ENCODE results near the gene RAB41. TPM values are rescaled to one million over a fixed set of nuclear protein-coding genes. Genes with fewer than 3 reads are reported as not detected.
"Not testable (repeated sequence)": the region's sequence is repeated elsewhere in the genome, so short reads cannot be mapped to it uniquely, and the experiment has no call there.

Gene RAB41
- total RNA-seq: not detected

- Mint-ChIP-seq H3K27ac (no peak within 1 kb of the TSS), H3K27me3 (no peaks in the 10 kb centered on the region), H3K36me3 (peaks cover 12% of the 10 kb centered on the region), H3K4me1 (peaks cover 4% of the 10 kb centered on the region), H3K9me3 (ENCODE audit: low read depth) (no peaks in the 10 kb centered on the region), H3K4me3 (no peak within 1 kb of the TSS)
- no peak for ATAC-seq
- CTCF ChIA-PET: no interaction called here
- DNase-seq: no peak
Observed at GRCh38 chrX:70281951-70282350, at the start of gene RAB41. TSS of gene RAB41 (plus strand) at chrX:70282172. CDS start at chrX:70282218, 46 bp downstream.

GRCh38 chrX:70234355-70234754 is 47.6 kb upstream of the RAB41 start, which contains the start of gene AWAT1:
TSS of gene AWAT1 (plus strand) at chrX:70234655. CDS start at chrX:70234696, 41 bp downstream.
- H3K4me3 Mint-ChIP-seq: no peak within 1 kb of the TSS
- no peak within 1 kb of the TSS for H3K27ac Mint-ChIP-seq
- H3K27me3 Mint-ChIP-seq: peaks cover 2% of the 10 kb centered on the region
- ATAC-seq (no peak), DNase-seq (no peak)
- H3K4me1 Mint-ChIP-seq: peaks cover 11% of the 10 kb centered on the region
- CTCF ChIA-PET: no interaction called here
- H3K36me3 Mint-ChIP-seq: no peaks in the 10 kb centered on the region
- H3K9me3 Mint-ChIP-seq (ENCODE audit: low read depth): no peaks in the 10 kb centered on the region

GRCh38 chrX:70240751-70241150 is 41.2 kb upstream of the RAB41 start:
- Mint-ChIP-seq H3K27me3 (no peaks in the 10 kb centered on the region), H3K4me3 (no peak overlapping the region), H3K27ac (no peak overlapping the region), H3K9me3 (ENCODE audit: low read depth) (no peaks in the 10 kb centered on the region), H3K4me1 (peaks cover 5% of the 10 kb centered on the region), H3K36me3 (no peaks in the 10 kb centered on the region)
- ATAC-seq (no peak), DNase-seq (no peak)
- CTCF ChIA-PET: no interaction called here

GRCh38 chrX:70241501-70241900 is 40.5 kb upstream of the RAB41 start:
- CTCF ChIA-PET: no interaction called here
- no peaks in the 10 kb centered on the region for H3K36me3 Mint-ChIP-seq
- ATAC-seq: no peak
- DNase-seq: no peak
- no peak overlapping the region for H3K27ac Mint-ChIP-seq
- no peaks in the 10 kb centered on the region for H3K27me3 Mint-ChIP-seq
- H3K4me3 Mint-ChIP-seq: no peak overlapping the region
- peaks cover 5% of the 10 kb centered on the region for H3K4me1 Mint-ChIP-seq
- no peaks in the 10 kb centered on the region for H3K9me3 Mint-ChIP-seq (ENCODE audit: low read depth)

GRCh38 chrX:70243601-70244000 is 38.4 kb upstream of the RAB41 start:
- CTCF ChIA-PET; H3K4me1 Mint-ChIP-seq; H3K9me3 Mint-ChIP-seq (ENCODE audit: low read depth); H3K27me3 Mint-ChIP-seq; H3K4me3 Mint-ChIP-seq; ATAC-seq; H3K27ac Mint-ChIP-seq; H3K36me3 Mint-ChIP-seq; DNase-seq: not testable (repeated sequence)

- CTCF ChIA-PET: no interaction called here
- no peaks in the 10 kb centered on the region for H3K36me3 Mint-ChIP-seq
- DNase-seq (no peak), ATAC-seq (no peak)
- H3K4me3 Mint-ChIP-seq: no peak overlapping the region
- no peaks in the 10 kb centered on the region for H3K9me3 Mint-ChIP-seq (ENCODE audit: low read depth)
- no peak overlapping the region for H3K27ac Mint-ChIP-seq
- no peaks in the 10 kb centered on the region for H3K4me1 Mint-ChIP-seq
- H3K27me3 Mint-ChIP-seq: no peaks in the 10 kb centered on the region
Observed at GRCh38 chrX:70244881-70245280, 37.1 kb upstream of the RAB41 start.

- Mint-ChIP-seq H3K27me3 (no peaks in the 10 kb centered on the region), H3K36me3 (no peaks in the 10 kb centered on the region), H3K9me3 (ENCODE audit: low read depth) (no peaks in the 10 kb centered on the region), H3K4me3 (no peak overlapping the region), H3K4me1 (no peaks in the 10 kb centered on the region), H3K27ac (no peak overlapping the region)
- CTCF ChIA-PET: no interaction called here
- ATAC-seq: no peak
- no peak for DNase-seq
Observed at GRCh38 chrX:70247252-70247651, 34.7 kb upstream of the RAB41 start.

GRCh38 chrX:70252491-70252890 is 29.5 kb upstream of the RAB41 start:
- DNase-seq (no peak), ATAC-seq (no peak)
- CTCF ChIA-PET: no interaction called here
- no peaks in the 10 kb centered on the region for H3K36me3 Mint-ChIP-seq
- peaks cover 11% of the 10 kb centered on the region for H3K4me1 Mint-ChIP-seq
- H3K27ac Mint-ChIP-seq: no peak overlapping the region
- no peaks in the 10 kb centered on the region for H3K9me3 Mint-ChIP-seq (ENCODE audit: low read depth)
- no peaks in the 10 kb centered on the region for H3K27me3 Mint-ChIP-seq
- H3K4me3 Mint-ChIP-seq: no peak overlapping the region

- ATAC-seq (no peak), DNase-seq (no peak)
- CTCF ChIA-PET: no interaction called here
- Mint-ChIP-seq H3K36me3 (no peaks in the 10 kb centered on the region), H3K9me3 (ENCODE audit: low read depth) (no peaks in the 10 kb centered on the region), H3K4me3 (no peak overlapping the region), H3K4me1 (peaks cover 11% of the 10 kb centered on the region), H3K27me3 (no peaks in the 10 kb centered on the region), H3K27ac (no peak overlapping the region)
Observed at GRCh38 chrX:70253377-70254062, 28.5 kb upstream of the RAB41 start.

GRCh38 chrX:70254063-70254400 is 27.9 kb upstream of the RAB41 start:
- Mint-ChIP-seq H3K27ac (no peak overlapping the region), H3K4me1 (peaks cover 11% of the 10 kb centered on the region), H3K27me3 (no peaks in the 10 kb centered on the region), H3K9me3 (ENCODE audit: low read depth) (no peaks in the 10 kb centered on the region), H3K36me3 (no peaks in the 10 kb centered on the region), H3K4me3 (no peak overlapping the region)
- no peak for ATAC-seq
- DNase-seq: no peak
- CTCF ChIA-PET: no interaction called here

- DNase-seq: no peak
- H3K4me3 Mint-ChIP-seq: no peak overlapping the region
- H3K9me3 Mint-ChIP-seq (ENCODE audit: low read depth): no peaks in the 10 kb centered on the region
- CTCF ChIA-PET: no interaction called here
- H3K27ac Mint-ChIP-seq: no peak overlapping the region
- no peaks in the 10 kb centered on the region for H3K36me3 Mint-ChIP-seq
- no peak for ATAC-seq
- peaks cover 11% of the 10 kb centered on the region for H3K4me1 Mint-ChIP-seq
- H3K27me3 Mint-ChIP-seq: no peaks in the 10 kb centered on the region
Observed at GRCh38 chrX:70254909-70255308, 27.1 kb upstream of the RAB41 start.

- no peak overlapping the region for H3K4me3 Mint-ChIP-seq
- H3K27me3 Mint-ChIP-seq: no peaks in the 10 kb centered on the region
- ATAC-seq (no peak), DNase-seq (no peak)
- H3K9me3 Mint-ChIP-seq (ENCODE audit: low read depth): no peaks in the 10 kb centered on the region
- no peaks in the 10 kb centered on the region for H3K36me3 Mint-ChIP-seq
- peaks cover 11% of the 10 kb centered on the region for H3K4me1 Mint-ChIP-seq
- CTCF ChIA-PET: no interaction called here
- H3K27ac Mint-ChIP-seq: no peak overlapping the region
Observed at GRCh38 chrX:70255452-70255851, 26.5 kb upstream of the RAB41 start.

- DNase-seq (no peak), ATAC-seq (no peak)
- CTCF ChIA-PET: no interaction called here
- H3K4me3 Mint-ChIP-seq: no peak overlapping the region
- H3K36me3 Mint-ChIP-seq: no peaks in the 10 kb centered on the region
- H3K9me3 Mint-ChIP-seq (ENCODE audit: low read depth): no peaks in the 10 kb centered on the region
- H3K4me1 Mint-ChIP-seq: peaks cover 11% of the 10 kb centered on the region
- no peak overlapping the region for H3K27ac Mint-ChIP-seq
- H3K27me3 Mint-ChIP-seq: no peaks in the 10 kb centered on the region
Observed at GRCh38 chrX:70257423-70258288, 24.3 kb upstream of the RAB41 start.

- Mint-ChIP-seq H3K9me3 (ENCODE audit: low read depth) (no peaks in the 10 kb centered on the region), H3K27me3 (no peaks in the 10 kb centered on the region), H3K27ac (no peak within 1 kb of the TSS), H3K36me3 (no peaks in the 10 kb centered on the region), H3K4me3 (no peak within 1 kb of the TSS), H3K4me1 (no peaks in the 10 kb centered on the region)
- CTCF ChIA-PET: no interaction called here
- no peak for DNase-seq
- ATAC-seq: no peak
Observed at GRCh38 chrX:70260104-70260503, 21.9 kb upstream of the RAB41 start, which contains the start of gene P2RY4. TSS of gene P2RY4 (minus strand) at chrX:70260204. CDS start at chrX:70259624, 580 bp downstream.

All from activated CD8-positive, alpha-beta memory T cell treated with anti-CD3 and anti-CD28 coated beads, Interleukin-2, amount 10 ng/mL, durations not matched to agents 7 days and 5 days (primary cell).